Fibroblast of peridontal ligament (primary cell): Measurements from ENCODE around the gene MYO1B.

ENCODE experiments used
- DNase-seq: peaks from one replicate; pipeline ENCODE4 v3.0.0-alpha.2; 2010; ENCODE audit errors: extremely low read depth

The MYO1B gene

DNA sequence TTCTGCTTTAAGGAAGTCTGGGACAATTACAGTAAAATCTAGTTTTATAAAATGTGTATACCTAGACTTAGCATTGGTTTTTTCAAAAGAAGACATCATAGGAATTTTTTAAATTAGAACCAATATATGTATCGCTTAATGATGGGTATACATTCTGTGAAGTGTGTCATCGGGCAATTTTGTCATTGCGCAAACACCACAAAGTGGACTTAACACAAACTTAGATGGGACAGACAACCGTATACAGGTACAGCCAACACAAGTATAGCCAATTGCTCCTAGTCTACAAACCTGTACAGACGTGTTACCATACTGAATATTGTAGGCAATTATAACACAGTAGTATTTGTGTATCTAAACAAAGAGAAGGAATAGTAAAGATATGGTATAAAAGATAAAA is 12.7 kb downstream of the MYO1B start:
- DNase-seq = no peak

DNA sequence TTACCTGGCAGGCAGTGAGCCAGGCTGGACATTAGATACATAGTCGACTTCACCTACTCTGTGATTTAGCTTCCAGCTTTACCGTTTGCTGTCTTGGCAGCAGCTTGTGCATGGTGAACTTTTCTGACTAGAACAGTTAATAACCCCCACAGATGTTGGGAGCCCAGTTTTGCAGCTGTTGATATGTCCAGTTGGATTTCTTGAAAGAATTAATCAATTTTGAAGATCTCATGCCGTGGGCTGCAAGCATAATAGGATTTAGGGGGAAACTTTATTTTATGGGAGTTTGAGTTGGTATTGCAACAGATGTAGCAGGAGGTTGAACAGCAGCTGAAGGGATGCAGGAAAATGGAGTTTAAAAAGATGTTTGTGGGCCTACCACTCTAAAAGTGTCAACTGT is 13.8 kb downstream of the MYO1B start:
- DNase-seq = no peak

DNA sequence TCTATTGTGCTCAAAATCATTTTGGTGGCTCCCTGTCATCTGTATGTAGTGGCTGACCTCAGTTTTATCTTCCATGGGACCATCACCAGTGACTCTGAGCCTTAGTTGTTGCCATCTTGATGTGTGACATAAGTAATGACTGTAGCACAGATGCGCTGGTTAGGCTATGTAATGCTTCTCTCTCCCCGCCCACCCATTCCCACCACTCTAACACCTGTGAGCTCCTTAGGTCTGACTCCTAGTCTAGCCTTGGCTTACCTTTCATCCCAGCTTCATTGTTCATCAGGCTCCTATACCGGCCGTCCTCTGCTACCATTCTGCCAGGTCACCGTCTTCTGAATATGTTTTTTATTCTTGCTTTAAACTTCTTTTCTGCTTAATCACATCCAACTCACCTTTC is 17.2 kb downstream of the MYO1B start:
- DNase-seq = no peak

DNA sequence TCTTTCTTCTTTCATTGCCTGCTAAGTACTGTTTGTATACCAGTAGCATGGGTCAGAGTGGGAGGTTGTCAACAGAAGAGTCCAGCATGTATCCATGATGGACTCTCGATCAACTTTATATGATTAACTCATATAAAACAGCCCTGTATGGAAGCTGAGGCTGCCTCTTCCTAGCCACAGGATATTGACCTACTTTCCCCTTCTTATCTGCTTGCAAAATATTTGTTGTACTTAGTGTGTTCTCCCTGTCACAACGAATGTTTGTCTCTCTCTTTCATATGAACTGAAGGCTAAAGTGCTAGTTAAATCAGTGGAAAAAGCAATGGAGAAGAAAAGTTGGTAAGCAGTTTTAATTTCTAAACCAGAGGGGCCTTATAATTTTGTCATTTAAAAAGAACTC is 17.8 kb downstream of the MYO1B start:
- DNase-seq = no peak

DNA sequence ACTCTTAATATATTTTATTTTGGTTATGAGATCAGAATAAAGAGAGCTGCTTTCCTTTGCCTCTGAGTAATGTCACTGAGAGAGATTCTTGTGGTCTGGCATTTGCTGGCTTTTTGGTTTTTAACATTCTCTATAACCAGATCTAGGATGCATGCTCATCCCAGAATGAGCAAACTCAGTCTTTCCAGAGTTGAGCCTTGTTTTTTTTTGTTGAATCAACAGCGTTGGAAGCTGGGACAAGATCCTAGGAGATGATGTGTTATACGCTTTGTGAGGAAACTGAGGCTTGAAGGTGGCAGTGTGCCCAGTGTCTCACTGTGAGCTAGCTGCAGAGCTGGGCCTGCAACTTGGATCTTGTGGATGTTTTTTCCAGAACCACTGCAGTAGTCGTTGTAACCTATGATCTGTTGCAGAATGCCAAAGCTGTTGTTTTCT is 19.5 kb downstream of the MYO1B start:
- peak; percentile 95 for DNase-seq

DNA sequence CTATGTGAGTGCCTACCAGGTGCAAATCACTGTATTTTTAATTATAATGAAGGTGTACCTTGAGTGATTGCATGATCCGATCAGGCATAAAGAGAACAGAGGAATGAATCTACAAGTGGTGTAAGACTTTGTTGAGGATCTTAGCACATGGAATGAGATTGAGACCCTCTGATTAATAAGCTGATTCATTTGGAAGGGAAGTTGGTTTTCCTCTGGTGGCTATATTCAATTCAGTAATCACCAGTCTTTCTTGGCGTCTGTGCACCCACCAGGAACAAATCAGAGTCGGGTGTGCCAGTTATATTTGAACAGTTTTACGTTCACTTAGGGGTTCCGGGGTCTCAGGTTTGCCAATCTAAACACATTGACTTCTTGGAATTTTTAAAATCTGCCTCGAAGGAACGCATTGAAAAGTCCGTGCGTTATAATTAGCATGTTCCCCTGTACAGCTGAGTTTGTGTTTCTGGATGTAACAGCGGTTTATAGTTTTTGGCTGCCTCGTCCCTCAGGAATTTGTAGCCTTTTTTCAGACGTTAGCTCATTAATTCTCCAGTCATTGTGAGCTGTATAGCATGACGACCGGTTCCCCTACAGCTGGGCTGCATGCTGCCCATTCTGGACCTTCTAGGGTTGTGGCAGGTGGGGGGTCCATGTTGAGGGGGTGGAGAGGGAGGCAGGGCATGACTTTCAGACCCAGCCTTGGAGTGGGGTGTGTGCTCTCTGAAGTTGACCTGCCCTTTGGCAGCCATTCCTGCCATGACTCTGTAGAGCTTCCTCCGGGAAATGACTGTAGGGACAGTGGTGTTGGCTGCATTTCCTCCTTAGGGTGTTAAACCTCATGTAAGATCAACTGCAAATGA is 20.3 kb downstream of the MYO1B start:
- DNase-seq = peak; percentile 82

DNA sequence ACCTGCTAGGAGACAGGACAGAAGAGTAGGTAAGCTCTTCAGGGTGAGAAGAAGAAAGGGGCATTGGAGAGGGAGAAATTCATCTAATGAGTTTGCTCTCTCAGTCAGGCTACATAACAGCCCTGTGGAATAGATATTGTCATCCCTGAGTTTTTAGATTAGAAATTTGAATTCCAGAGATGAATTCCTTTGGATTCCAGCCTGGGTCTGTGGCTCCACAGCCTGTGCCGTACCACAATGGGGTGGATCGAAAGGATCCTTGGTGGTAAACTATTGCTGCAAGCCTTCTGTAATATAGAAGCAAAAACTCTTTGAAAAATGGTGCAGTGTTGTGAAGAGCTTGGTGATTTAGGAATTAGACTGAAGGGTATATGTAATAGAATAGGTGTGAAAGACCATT is 21.0 kb downstream of the MYO1B start:
- peak; percentile 81 for DNase-seq

DNA sequence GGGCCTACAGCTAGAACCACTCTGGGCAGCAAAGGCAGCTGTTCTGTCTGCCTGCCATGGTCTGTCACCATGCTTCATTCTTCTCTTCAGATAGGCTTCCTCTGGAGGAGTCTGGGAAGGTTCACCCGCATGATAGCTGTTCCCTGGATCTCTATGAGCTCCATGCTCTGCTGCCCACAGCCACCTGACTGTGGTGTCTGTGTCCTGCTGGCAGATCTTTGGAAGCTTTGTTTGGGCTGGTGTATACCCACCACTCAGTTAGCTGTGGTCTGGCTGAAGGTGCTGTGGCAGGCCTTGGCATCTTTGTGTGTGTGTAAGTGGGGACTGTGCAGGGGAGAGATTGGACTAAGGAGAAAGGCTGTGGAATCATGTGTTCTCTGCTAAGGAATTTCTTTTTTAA is 23.4 kb downstream of the MYO1B start:
- DNase-seq = no peak

DNA sequence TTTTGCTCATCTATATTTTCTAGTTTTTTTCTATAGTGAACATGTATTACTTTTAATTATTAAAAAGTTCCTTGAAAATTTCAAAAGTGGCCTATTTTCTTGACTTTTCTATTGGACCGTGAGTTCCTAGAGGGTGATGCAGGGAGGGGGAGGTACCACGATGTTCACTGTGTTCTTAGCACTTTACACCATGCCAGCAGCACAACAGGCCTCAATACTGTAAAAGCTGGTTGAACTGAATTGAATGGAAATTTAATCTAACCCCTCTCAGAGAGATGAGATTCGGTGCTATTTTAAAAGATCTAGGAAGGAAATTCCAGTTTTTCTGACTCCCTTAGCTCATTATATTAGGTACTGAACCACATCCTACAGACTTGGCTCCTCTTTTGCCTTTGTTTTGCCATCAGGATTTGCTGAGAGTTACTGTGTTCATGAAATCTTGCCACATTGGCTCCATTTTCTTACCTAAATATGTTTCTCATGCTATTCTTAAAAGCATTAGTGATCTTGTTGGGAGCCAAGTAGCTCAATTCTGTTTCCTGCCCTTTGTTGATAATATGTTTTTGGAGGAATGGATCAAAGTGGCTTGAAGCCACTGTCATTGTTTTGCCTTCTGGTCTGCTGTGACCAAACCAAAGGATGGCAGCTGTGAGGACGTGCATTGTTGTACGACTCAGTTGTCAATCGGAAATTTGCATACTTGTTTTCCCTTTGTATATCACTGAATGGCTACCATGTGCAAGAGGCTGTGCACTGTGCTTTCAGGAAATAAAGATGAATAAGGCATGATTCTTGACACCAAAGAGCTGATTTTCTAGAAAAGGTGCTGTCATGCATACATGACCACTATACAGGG is 25.3 kb downstream of the MYO1B start:
- peak; percentile 44 for DNase-seq

DNA sequence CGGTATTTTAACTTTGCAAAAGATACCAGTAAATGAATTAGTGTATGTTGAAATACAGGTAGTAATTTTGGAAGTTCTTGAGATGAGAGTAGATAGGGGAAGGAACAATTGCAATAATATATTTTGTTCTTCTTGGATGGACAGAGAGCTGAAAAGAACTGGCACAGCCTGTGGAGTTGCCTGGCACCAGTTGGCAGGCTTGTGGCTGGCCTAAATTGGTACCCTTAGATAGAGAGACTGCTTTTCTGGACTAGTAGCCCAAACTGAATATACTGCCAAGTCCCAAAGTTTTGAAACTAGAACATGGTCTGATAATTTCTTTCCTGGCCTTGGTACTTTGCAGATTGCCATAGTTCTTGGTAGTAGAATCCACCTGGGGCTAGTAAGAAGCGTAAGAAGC is 26.9 kb downstream of the MYO1B start:
- DNase-seq = no peak

DNA sequence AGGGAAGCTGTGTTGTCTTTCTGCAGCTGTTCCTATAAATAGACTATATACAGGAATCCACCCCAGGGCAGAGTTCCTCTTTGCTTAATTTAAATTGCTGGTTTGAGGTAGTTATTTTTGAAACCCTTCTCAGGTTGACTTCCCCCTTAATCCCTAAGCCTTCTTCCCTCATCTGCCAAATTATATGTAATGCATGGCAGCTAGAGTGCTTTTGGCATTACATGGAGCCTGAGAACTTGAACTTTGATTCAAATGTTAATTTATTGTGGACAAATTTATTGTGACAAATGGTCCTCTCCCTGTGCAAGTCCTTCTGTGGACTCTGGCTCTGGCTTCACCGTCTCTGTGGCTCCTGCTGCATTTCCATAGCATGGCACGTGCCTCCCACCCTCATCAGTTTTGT is 29.2 kb downstream of the MYO1B start:
- DNase-seq = no peak

DNA sequence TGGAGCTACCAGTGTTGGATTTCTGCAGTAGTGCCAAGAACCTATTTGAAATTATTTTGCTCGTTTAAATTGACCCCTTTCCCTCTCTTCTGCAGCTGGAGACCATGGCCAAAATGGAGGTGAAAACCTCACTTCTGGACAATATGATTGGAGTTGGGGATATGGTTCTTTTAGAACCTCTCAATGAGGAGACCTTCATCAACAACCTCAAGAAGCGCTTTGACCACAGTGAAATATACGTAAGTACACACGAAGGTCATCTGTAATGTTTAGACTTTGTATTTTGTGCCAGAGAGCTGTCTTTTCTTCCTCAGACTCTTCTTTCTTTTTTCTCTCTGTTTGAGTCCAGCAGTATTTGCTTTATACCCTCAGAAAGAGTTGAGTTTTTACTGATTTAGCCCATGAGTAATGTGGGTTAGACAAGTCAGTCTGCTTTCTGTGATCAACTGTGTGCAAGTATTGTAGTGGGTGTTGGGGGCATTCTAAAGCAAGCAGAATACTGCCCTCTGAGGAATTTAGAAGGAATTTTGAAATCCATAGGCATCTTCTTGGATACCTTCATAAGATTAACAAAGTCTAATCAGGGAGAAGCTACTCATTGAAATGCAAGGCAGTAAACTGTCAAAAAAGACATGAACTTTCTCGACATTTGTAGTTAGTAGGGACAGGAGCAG is 31.7 kb downstream of the MYO1B start:
- no peak for DNase-seq

DNA sequence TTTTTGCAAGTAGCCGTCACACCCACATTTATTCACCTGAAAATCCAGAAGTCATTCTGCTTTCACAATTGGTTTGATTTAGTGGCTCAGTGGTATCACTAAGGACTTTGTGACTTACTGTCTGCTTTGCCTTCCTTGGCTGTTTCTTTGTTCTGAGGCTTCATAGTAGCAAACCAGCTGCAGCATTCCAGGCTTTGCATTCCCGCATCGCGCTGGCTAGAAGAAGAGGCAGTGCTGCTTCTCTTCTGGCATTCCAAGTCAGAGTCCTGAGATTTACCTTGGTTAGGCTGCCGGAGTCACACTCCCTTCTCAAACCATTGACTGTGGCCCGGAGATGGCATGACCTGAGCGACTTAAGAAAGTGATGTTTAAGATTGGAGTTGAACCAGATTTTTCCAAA is 35.1 kb downstream of the MYO1B start:
- DNase-seq = no peak

DNA sequence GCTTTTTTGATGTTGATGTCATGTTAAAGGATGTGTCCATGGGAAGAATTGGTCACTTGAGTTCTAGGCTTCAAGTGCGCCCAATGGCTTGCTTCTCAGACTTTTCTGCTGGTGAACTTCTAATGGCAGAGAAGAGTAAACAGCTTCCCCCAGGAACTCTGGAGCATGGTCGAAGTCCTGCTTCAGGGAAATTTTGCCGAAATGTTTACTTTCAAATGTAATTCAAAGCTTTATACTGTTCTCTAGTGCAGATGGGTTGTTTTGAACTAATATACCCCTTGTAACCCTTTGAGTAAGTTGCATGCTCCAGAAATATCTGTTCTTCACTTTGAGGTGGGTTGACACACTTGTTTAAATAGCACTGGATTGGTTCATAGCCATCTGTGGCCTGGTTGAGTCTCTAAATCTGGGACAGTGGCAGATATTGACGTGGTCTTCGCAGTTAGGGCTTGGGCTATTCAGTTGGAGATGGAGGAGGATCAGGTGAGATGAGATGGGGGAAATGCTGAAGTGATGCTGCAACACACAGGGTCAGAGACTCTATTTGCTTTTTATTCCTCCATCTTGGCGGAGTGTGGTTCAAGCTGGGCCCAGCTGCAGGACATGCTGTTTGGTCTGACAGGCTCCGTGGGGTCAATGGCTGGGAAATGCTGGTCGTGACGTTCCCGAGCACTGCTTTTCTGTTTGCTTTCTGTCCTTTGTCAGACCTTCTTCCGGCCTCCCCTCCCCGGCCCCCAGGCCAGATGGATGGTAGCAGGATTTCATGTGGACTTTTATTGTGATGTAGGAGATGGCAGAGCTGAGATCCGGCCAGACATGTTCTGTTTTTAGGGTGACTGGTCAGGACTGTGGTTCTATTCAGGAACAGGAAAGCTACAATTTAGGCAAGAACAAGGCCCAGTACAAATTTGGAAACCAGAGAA is 35.9 kb downstream of the MYO1B start:
- no peak for DNase-seq

DNA sequence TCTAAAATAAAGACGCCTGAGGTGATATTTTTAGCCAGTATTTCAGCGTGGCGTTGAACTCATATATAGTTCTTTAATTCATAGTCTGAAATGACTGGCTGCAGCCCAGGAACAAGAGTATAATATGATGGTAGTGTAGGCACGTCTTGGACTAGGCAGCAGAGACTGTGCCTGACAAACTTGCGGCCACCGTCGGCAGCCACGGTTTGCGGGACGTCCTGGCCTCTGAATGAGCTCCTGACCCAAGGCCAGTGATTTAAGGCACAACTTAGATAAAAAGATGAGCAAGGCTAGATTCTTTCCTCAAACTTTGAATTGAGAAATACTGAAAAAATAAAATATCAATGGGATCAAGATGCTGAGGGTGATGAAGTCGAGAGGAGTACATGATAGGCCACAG is 40.0 kb downstream of the MYO1B start:
- no peak for DNase-seq

DNA sequence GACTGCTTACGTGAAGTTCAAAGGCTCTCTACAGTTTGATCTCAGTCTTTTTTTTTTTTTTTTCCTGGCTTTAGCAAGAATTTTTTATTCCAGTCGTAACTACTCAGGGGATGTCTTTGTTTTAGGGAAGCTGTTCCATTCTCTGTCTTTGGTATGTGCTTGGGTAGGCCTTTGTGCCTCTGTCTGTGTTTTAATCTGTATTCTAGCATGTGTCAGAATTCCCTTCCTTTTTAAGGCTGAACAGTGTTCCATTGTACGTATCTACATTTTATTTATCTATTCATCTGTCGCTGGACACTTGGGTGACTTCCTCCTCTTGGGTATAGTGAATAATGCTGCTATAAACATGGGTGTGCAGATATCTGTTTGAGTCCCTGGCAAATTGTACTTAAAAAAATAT is 42.6 kb downstream of the MYO1B start:
- DNase-seq = no peak

DNA sequence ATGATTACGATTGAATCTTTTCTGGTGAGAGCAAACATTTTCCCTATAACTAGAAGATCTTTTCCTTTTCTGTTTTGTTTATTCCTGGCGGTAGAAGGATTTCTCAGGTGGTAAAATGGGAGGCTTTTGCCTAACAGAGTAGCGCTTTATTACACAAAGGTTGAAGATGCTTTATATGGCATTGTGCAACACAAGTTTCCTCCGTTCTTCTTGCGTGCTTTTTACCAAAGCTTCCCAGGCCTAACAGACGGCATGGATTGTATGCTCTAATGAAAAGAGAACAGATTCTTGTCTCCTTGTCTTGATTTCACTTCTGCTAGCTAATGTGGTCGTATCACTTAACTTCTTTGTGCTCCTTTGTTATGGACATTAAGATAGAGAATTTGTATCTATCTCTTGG is 43.8 kb downstream of the MYO1B start:
- no peak for DNase-seq

DNA sequence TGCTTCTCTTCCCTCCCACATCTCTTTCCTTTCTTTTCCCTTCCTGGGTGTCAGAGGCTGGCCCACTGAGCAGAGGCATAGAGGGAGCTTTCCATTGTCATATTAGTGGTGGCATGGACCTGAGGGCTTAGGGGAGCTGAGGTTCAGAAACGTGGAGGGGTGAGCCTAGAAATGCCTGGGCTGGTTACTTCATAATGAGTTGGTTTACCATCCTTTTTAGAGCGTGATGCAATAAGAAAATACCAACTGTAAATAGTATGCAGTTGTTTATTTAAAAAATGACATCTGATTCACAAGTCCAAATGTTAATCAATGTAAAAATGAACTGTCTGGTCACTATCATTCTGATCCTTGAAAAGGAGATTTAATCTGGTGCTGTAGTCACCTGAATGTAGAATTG is 46.3 kb downstream of the MYO1B start:
- peak; percentile 48 for DNase-seq

DNA sequence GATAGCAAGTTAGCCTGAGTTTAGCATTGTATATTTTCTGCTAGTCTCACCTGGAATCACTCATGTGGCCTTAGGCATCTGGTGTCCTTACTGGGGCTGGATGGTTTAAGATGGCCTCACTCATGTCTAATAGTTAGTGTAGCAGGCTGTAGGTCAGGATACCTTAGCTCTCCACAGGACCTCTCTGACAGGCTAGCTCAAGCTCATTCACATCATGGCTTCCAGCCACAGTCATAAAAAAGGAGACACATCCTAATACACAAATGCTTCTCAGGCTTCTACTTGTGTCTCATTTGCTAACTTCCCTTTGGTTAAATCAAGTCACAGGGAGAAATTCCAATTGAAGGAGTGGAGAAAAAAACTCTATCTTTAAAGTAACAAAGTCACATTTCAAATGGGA is 47.7 kb downstream of the MYO1B start:
- DNase-seq = no peak

DNA sequence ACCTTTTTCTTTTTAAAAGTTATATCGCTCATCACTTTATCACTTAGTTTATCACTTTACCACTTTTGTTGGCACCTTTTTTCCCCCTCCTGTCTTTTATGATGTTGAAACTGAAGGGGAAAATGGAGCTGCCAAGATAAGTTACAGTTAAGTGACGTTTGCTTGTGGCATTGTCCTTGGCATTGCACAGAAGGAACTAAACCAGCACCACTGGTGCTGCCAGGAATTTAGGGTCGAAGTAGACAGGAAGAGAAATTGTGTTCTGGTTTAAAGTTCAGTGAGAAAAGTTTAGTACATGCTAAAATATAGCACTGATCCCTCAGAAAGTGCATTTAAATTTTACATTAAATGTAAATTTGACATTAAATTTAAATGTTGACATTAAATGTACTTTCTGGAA is 49.9 kb downstream of the MYO1B start:
- no peak for DNase-seq
